ENCODE data around the gene CDHR1. TPM values are rescaled to one million over a fixed set of nuclear protein-coding genes. Genes with fewer than 3 reads are reported as not detected.

CDHR1 gene
- total RNA-seq, 4 donors from 2014 or later, result under 0.01 to 0.17 (median 0.06) TPM; not detected in 1

DNA sequence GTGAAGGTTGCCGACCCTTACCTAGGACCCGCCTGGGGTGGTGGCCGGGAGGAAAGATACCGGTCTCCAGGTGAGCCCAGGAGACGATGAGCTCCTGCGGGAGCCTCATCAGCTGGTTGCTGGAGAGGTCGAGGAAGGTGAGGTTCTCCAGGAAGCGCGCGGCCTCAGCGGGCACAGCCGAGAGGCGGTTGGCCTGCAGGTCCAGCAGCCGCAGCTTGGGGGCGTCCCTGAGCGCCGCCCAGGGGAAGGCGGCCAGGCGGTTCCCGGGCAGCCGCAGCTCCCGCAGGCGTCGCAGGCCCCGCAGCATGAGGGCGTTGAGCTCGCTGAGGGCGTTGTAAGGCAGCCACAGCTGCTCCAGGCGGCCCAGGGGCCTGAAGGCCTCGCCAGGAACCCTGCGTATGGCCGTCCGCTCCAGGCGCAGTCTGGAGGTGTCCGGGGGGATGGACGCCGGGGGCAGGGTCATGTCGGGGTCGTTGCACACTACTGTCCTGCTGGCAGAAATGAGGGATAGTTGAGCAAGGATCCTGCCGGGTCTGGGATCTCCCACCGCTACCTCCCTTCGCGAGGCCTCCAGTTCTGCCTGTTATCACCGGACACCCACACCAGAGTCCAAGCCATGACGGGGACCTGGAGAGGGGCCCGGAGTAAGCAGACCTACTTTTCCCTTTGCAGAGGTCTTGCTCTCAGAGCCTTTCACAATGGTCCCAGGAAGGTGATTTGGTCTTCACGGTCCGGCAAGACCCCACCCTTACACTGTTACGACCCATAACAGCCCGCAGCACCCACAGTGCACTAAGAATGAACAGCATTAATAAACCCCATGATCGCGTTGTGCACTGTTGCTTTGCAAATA is 43.1 kb downstream of the CDHR1 start:
- H3K4me3 ChIP-seq, result no peak overlapping the region
- intact Hi-C loops (cut with DNase I), result no loop called here
- no peaks in the 10 kb centered on the region for H3K4me1 ChIP-seq
- TF ChIP-seq POLR2AphosphoS5 (IDR thresholded peaks at IDR 0.05), result no peak
- TF ChIP-seq, protein P1, sequence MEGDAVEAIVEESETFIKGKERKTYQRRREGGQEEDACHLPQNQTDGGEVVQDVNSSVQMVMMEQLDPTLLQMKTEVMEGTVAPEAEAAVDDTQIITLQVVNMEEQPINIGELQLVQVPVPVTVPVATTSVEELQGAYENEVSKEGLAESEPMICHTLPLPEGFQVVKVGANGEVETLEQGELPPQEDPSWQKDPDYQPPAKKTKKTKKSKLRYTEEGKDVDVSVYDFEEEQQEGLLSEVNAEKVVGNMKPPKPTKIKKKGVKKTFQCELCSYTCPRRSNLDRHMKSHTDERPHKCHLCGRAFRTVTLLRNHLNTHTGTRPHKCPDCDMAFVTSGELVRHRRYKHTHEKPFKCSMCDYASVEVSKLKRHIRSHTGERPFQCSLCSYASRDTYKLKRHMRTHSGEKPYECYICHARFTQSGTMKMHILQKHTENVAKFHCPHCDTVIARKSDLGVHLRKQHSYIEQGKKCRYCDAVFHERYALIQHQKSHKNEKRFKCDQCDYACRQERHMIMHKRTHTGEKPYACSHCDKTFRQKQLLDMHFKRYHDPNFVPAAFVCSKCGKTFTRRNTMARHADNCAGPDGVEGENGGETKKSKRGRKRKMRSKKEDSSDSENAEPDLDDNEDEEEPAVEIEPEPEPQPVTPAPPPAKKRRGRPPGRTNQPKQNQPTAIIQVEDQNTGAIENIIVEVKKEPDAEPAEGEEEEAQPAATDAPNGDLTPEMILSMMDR (IDR thresholded peaks at IDR 0.05), result no peak
- no peak for TF ChIP-seq POLR2A (IDR thresholded peaks at IDR 0.05; ENCODE audit: low read depth)
- no peak for TF ChIP-seq EP300 (IDR thresholded peaks at IDR 0.05)
- DNase-seq (ENCODE audit: extremely low spot score), result no peak
- no peak overlapping the region for H3K27ac ChIP-seq (replicated peaks in 1 of 4)
- WGBS, result 46% methylated on average over 28 of the region's 52 CpGs
- H3K27me3 ChIP-seq, result peaks cover 0 to 46% (median 0%) of the 10 kb centered on the region in 4 donors
- no peaks in the 10 kb centered on the region for H3K36me3 ChIP-seq
- no peaks in the 10 kb centered on the region for H3K9me3 ChIP-seq

DNA sequence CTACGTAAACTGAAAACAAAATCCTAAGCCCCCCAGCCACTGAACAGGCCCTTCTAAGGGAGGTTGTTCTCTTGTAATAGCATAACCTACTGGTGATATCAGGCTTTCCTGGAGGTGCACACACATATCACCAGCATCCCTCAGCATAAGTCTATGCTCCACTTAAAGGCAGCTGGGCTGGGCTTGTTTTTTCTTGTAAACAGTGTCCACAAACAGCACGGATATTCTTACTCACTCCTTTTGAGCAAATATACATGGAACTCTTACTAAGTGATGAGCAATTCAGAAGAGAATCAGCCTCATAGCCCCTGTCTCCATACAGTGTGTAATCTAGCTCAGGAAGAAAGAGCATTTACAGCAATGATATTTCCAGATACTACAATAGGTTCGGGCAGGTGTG is 44.6 kb downstream of the CDHR1 start:
- Histone ChIP-seq H3K9me3 (no peaks in the 10 kb centered on the region), H3K36me3 (no peaks in the 10 kb centered on the region), H3K4me1 (peaks cover 0 to under 1% (median 0%) of the 10 kb centered on the region in 4 donors), H3K27me3 (peaks cover 0 to 35% (median 0%) of the 10 kb centered on the region in 4 donors), H3K27ac (replicated peaks in 1 of 4) (no peak overlapping the region), H3K4me3 (no peak overlapping the region)
- intact Hi-C loops (cut with DNase I), result no loop called here
- no peak for TF ChIP-seq POLR2AphosphoS5 (IDR thresholded peaks at IDR 0.05)
- no peak for TF ChIP-seq POLR2A (IDR thresholded peaks at IDR 0.05; ENCODE audit: low read depth)
- TF ChIP-seq, protein P1 (IDR thresholded peaks at IDR 0.05), result no peak
- no peak for TF ChIP-seq EP300 (IDR thresholded peaks at IDR 0.05)
- no peak for DNase-seq (ENCODE audit: extremely low spot score)
- WGBS, result 98% methylated on average over 3 of the region's 3 CpGs

DNA sequence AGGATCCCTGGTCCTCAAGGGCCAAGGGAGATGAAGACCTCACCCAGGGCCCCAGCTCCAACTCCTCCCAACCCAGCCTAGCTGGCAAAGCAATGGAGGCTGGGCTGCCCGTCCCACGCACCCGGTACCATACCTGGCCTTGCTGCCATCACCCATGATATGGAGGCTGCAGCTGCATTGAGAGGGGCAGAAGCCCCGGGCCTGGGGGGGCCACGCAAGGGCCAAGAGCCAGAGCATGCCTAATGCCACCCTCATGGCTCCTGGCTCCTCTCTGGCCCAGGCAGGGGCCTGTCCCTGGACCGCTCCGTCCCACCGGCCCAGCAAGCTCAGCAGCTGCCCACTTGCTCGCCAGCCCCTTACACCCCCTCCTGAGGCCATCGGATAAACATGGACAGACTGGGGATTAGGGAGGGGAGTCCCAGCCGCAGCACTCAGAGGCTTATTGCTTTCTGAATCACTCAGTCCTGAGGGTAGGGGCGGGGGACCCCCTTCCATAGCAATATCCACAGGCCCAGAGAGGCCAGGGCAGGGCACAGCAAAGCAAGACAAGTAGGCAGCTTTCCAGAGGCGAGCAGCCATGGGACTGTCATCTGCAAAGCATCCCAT is 47.0 kb downstream of the CDHR1 start, which contains the start of gene LRIT1:
LRIT1 (minus strand) TSS at position 362 of the 606 bp plus-strand sequence; CDS start at position 255, 107 bp downstream.
- intact Hi-C loops (cut with DNase I), result no loop called here
- peaks cover 0 to 20% (median 0%) of the 10 kb centered on the region in 4 donors for H3K27me3 ChIP-seq
- DNase-seq (ENCODE audit: extremely low spot score), result no peak
- no peaks in the 10 kb centered on the region for H3K9me3 ChIP-seq
- no peak within 1 kb of the TSS for H3K4me3 ChIP-seq
- 84% methylated on average over 8 of the region's 13 CpGs for WGBS
- no peak within 1 kb of the TSS for H3K27ac ChIP-seq (replicated peaks in 1 of 4)
- H3K4me1 ChIP-seq, result peaks cover 0 to 4% (median 2%) of the 10 kb centered on the region in 4 donors
- TF ChIP-seq, protein P1 (IDR thresholded peaks at IDR 0.05), result no peak
- TF ChIP-seq EP300 (IDR thresholded peaks at IDR 0.05) (no peak), POLR2A (IDR thresholded peaks at IDR 0.05; ENCODE audit: low read depth) (no peak), POLR2AphosphoS5 (IDR thresholded peaks at IDR 0.05) (no peak)
- no peaks in the 10 kb centered on the region for H3K36me3 ChIP-seq

DNA sequence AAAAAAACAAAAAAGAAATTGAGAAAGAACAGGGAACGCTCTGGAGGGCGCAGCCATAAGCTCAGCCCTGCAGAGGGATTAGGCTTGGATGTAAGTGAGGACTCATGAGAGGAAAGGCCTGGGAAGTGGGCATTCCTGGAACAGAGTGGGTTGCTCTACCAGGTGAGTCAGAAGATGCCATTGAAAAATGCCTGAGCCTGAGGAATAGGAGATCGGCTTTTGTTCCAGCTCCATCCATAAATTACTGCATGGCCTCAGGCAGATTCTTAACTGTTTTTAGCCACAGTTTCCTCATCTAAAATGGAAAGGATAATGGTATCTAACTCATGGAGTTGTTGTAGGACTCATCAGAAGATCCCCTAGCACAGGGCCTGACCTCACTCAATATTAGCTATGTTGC is 49.4 kb downstream of the CDHR1 start:
- TF ChIP-seq, protein P1 (IDR thresholded peaks at IDR 0.05), result no peak
- no peak for TF ChIP-seq POLR2A (IDR thresholded peaks at IDR 0.05; ENCODE audit: low read depth)
- TF ChIP-seq EP300 (IDR thresholded peaks at IDR 0.05), result no peak
- no peak for TF ChIP-seq POLR2AphosphoS5 (IDR thresholded peaks at IDR 0.05)
- Histone ChIP-seq H3K36me3 (no peaks in the 10 kb centered on the region), H3K4me3 (no peak overlapping the region), H3K27me3 (no peaks in the 10 kb centered on the region), H3K27ac (replicated peaks in 1 of 4) (peak overlapping the region in 1 of 4 donors; percentile 7), H3K4me1 (peaks cover 0 to 4% (median 2%) of the 10 kb centered on the region in 4 donors), H3K9me3 (no peaks in the 10 kb centered on the region)
- WGBS, result 89% methylated on average over 3 of the region's 3 CpGs
- DNase-seq (ENCODE audit: extremely low spot score), result no peak
- intact Hi-C loops (cut with DNase I), result no loop called here

Measured in esophagus muscularis mucosa (tissue), 4 donors.